GM19023 (cell line): ENCODE results near the gene GCNT3.
"Not testable (repeated sequence)": the region's sequence is repeated elsewhere in the genome, so short reads cannot be mapped to it uniquely, and the experiment has no call there.

Experiments used
- ATAC-seq: cut with Tn5 transposase; IDR thresholded peaks from one replicate; pipeline ENCODE4 v1.9.1; 2021; ENCODE audit warnings: mild to moderate bottlenecking, moderate library complexity; ENCODE audit not compliant: unreplicated experiment

The GCNT3 gene

GRCh38 chr15:59615661-59616060 is 4.1 kb downstream of the GCNT3 start:
- no peak for ATAC-seq

GRCh38 chr15:59616379-59616778 is 4.8 kb downstream of the GCNT3 start:
- no peak for ATAC-seq

- ATAC-seq, result no peak
Measured at GRCh38 chr15:59618406-59618805, 6.8 kb downstream of the GCNT3 start.

- ATAC-seq, result peak; percentile 84
Measured at GRCh38 chr15:59622289-59622688, 10.7 kb downstream of the GCNT3 start.

GRCh38 chr15:59632714-59633113 is 21.1 kb downstream of the GCNT3 start:
- ATAC-seq, result no peak

GRCh38 chr15:59636184-59636583 is 24.6 kb downstream of the GCNT3 start:
- no peak for ATAC-seq

- ATAC-seq, result not testable (repeated sequence)
Measured at GRCh38 chr15:59637507-59637906, 25.9 kb downstream of the GCNT3 start.

- ATAC-seq, result no peak
Measured at GRCh38 chr15:59642351-59642750, 30.8 kb downstream of the GCNT3 start.

GRCh38 chr15:59644756-59645155 is 33.2 kb downstream of the GCNT3 start:
- no peak for ATAC-seq

GRCh38 chr15:59645812-59646211 is 34.2 kb downstream of the GCNT3 start:
- not testable (repeated sequence) for ATAC-seq

- no peak for ATAC-seq
Measured at GRCh38 chr15:59646277-59646676, 34.7 kb downstream of the GCNT3 start.

GRCh38 chr15:59647085-59647484 is 35.5 kb downstream of the GCNT3 start:
- ATAC-seq, result no peak

- ATAC-seq, result no peak
Measured at GRCh38 chr15:59649603-59650002, 38.0 kb downstream of the GCNT3 start.

- ATAC-seq, result no peak
Measured at GRCh38 chr15:59654046-59654445, 42.5 kb downstream of the GCNT3 start.

- peak; percentile 99 for ATAC-seq
Measured at GRCh38 chr15:59656897-59657634, 45.5 kb downstream of the GCNT3 start, which contains the start of gene GTF2A2. Gene GTF2A2 (minus strand): TSS chr15:59657515. CDS start chr15:59652277, 5,238 bp downstream.

GRCh38 chr15:59657635-59658125 is 46.1 kb downstream of the GCNT3 start:
- ATAC-seq, result peak; percentile 4

- ATAC-seq, result no peak
Measured at GRCh38 chr15:59659366-59659765, 47.8 kb downstream of the GCNT3 start.

- ATAC-seq, result no peak
Measured at GRCh38 chr15:59662260-59662659, 50.7 kb downstream of the GCNT3 start.

GRCh38 chr15:59668556-59668955 is 57.0 kb downstream of the GCNT3 start:
- ATAC-seq, result no peak
